Measurements from ENCODE around the gene BANK1. TPM values are rescaled to one million over a fixed set of nuclear protein-coding genes. Genes with fewer than 3 reads are reported as not detected.

The BANK1 gene
- total RNA-seq, 2 experiments from 2014 or later, result 0.20 to 0.22 TPM

GRCh38 chr4:101961144-101961543 is 170.6 kb downstream of the BANK1 start:
- H3K27me3 ChIP-seq (ENCODE audit: control insufficient read depth in 1 of 2, insufficient read depth in 2 of 2, low read length in 2 of 2), result no peaks in the 10 kb centered on the region
- CTCF ChIA-PET, result no interaction called here
- H3K4me1 Mint-ChIP-seq (ENCODE audit: low read depth), result no peaks in the 10 kb centered on the region
- H3K4me3 Mint-ChIP-seq, result no peak overlapping the region
- no peaks in the 10 kb centered on the region for H3K36me3 ChIP-seq (ENCODE audit: insufficient read depth, low read length)
- TF ChIP-seq CTCF (IDR thresholded peaks at IDR 0.05), result no peak
- H3K36me3 Mint-ChIP-seq (ENCODE audit: low read depth), result no peaks in the 10 kb centered on the region
- no peaks in the 10 kb centered on the region for H3K4me1 ChIP-seq (ENCODE audit: insufficient read depth, low read length)
- no peaks in the 10 kb centered on the region for H3K27me3 Mint-ChIP-seq
- POLR2A ChIA-PET, result no interaction called here
- no peak overlapping the region for H3K27ac ChIP-seq (ENCODE audit: low read depth in 1 of 2, low read length in 2 of 2)
- intact Hi-C loops (cut with DNase I, micrococcal nuclease), result no loop called here
- H3K9me3 ChIP-seq (ENCODE audit: control insufficient read depth in 1 of 2, insufficient read depth in 1 of 2, low read length in 2 of 2), result no peaks in the 10 kb centered on the region
- no peak for DNase-seq
- H3K27ac Mint-ChIP-seq, result no peak overlapping the region
- no peak for ATAC-seq (ENCODE audit: poor library complexity)
- H3K9me3 Mint-ChIP-seq, result no peaks in the 10 kb centered on the region
- H3K4me3 ChIP-seq (ENCODE audit: low read length), result no peak overlapping the region

- CTCF ChIA-PET, result no interaction called here
- intact Hi-C loops (cut with DNase I, micrococcal nuclease), result no loop called here
- no peaks in the 10 kb centered on the region for H3K9me3 Mint-ChIP-seq
- H3K36me3 Mint-ChIP-seq (ENCODE audit: low read depth), result no peaks in the 10 kb centered on the region
- no peak overlapping the region for H3K4me3 Mint-ChIP-seq
- POLR2A ChIA-PET, result no interaction called here
- H3K27ac Mint-ChIP-seq, result no peak overlapping the region
- ATAC-seq (ENCODE audit: poor library complexity) (no peak), DNase-seq (no peak)
- H3K4me1 Mint-ChIP-seq (ENCODE audit: low read depth), result no peaks in the 10 kb centered on the region
- Histone ChIP-seq H3K9me3 (ENCODE audit: control insufficient read depth in 1 of 2, insufficient read depth in 1 of 2, low read length in 2 of 2) (no peaks in the 10 kb centered on the region), H3K4me1 (ENCODE audit: insufficient read depth, low read length) (no peaks in the 10 kb centered on the region), H3K36me3 (ENCODE audit: insufficient read depth, low read length) (no peaks in the 10 kb centered on the region), H3K27me3 (ENCODE audit: control insufficient read depth in 1 of 2, insufficient read depth in 2 of 2, low read length in 2 of 2) (no peaks in the 10 kb centered on the region), H3K4me3 (ENCODE audit: low read length) (no peak overlapping the region), H3K27ac (ENCODE audit: low read depth in 1 of 2, low read length in 2 of 2) (no peak overlapping the region)
- H3K27me3 Mint-ChIP-seq, result peaks cover 13% of the 10 kb centered on the region
- no peak for TF ChIP-seq CTCF (IDR thresholded peaks at IDR 0.05)
These were observed 177.3 kb downstream of the BANK1 start for GRCh38 chr4:101967697-101968346.

- Mint-ChIP-seq H3K36me3 (ENCODE audit: low read depth) (no peaks in the 10 kb centered on the region), H3K9me3 (no peaks in the 10 kb centered on the region), H3K27me3 (peaks cover 13% of the 10 kb centered on the region), H3K27ac (no peak overlapping the region), H3K4me1 (ENCODE audit: low read depth) (no peaks in the 10 kb centered on the region), H3K4me3 (no peak overlapping the region)
- no peak for TF ChIP-seq CTCF (IDR thresholded peaks at IDR 0.05)
- Histone ChIP-seq H3K27ac (ENCODE audit: low read depth in 1 of 2, low read length in 2 of 2) (no peak overlapping the region), H3K4me3 (ENCODE audit: low read length) (no peak overlapping the region), H3K9me3 (ENCODE audit: control insufficient read depth in 1 of 2, insufficient read depth in 1 of 2, low read length in 2 of 2) (no peaks in the 10 kb centered on the region), H3K27me3 (ENCODE audit: control insufficient read depth in 1 of 2, insufficient read depth in 2 of 2, low read length in 2 of 2) (no peaks in the 10 kb centered on the region), H3K4me1 (ENCODE audit: insufficient read depth, low read length) (no peaks in the 10 kb centered on the region), H3K36me3 (ENCODE audit: insufficient read depth, low read length) (no peaks in the 10 kb centered on the region)
- DNase-seq (no peak), ATAC-seq (ENCODE audit: poor library complexity) (no peak)
- CTCF ChIA-PET, result no interaction called here
- intact Hi-C loops (cut with DNase I, micrococcal nuclease), result no loop called here
- POLR2A ChIA-PET, result no interaction called here
These were observed 177.8 kb downstream of the BANK1 start for GRCh38 chr4:101968364-101968763.

Data from CD4-positive, alpha-beta T cell (primary cell).